Measurements from ENCODE around the gene BEND3. TPM values are rescaled to one million over a fixed set of nuclear protein-coding genes. Genes with fewer than 3 reads are reported as not detected.

BEND3 gene
- total RNA-seq, 1 donor from 2014 or later: 24.1 TPM

- Mint-ChIP-seq H3K27ac (ENCODE audit: unreplicated experiment) (no peak overlapping the region), H3K4me1 (peaks cover 20% of the 10 kb centered on the region), H3K9me3 (peaks cover 2% of the 10 kb centered on the region), H3K36me3 (ENCODE audit: low read depth) (no peaks in the 10 kb centered on the region), H3K4me3 (no peak overlapping the region), H3K27me3 (ENCODE audit: low read depth) (no peaks in the 10 kb centered on the region)
- no peak for TF ChIP-seq CTCF (conservative IDR thresholded peaks at IDR 0.05)
- no peak for DNase-seq (ENCODE audit: low read depth, low spot score)
Measured at GRCh38 chr6:107124934-107125348, 9.6 kb upstream of the BEND3 start.

GRCh38 chr6:107123501-107123900 lies 8.2 kb upstream of the BEND3 start:
- H3K4me3 Mint-ChIP-seq: no peak overlapping the region
- H3K36me3 Mint-ChIP-seq (ENCODE audit: low read depth): no peaks in the 10 kb centered on the region
- no peaks in the 10 kb centered on the region for H3K27me3 Mint-ChIP-seq (ENCODE audit: low read depth)
- no peak overlapping the region for H3K27ac Mint-ChIP-seq (ENCODE audit: unreplicated experiment)
- no peak for TF ChIP-seq CTCF (conservative IDR thresholded peaks at IDR 0.05)
- DNase-seq (ENCODE audit: low read depth, low spot score): no peak
- H3K9me3 Mint-ChIP-seq: peaks cover 2% of the 10 kb centered on the region
- H3K4me1 Mint-ChIP-seq: peaks cover 10% of the 10 kb centered on the region

GRCh38 chr6:107122748-107123147 lies 7.4 kb upstream of the BEND3 start:
- Mint-ChIP-seq H3K36me3 (ENCODE audit: low read depth) (no peaks in the 10 kb centered on the region), H3K27me3 (ENCODE audit: low read depth) (no peaks in the 10 kb centered on the region), H3K27ac (ENCODE audit: unreplicated experiment) (no peak overlapping the region), H3K9me3 (peaks cover 2% of the 10 kb centered on the region), H3K4me1 (peaks cover 10% of the 10 kb centered on the region), H3K4me3 (no peak overlapping the region)
- TF ChIP-seq CTCF (conservative IDR thresholded peaks at IDR 0.05): no peak
- DNase-seq (ENCODE audit: low read depth, low spot score): no peak

- TF ChIP-seq CTCF (conservative IDR thresholded peaks at IDR 0.05): no peak
- H3K4me3 Mint-ChIP-seq: no peak overlapping the region
Measured at GRCh38 chr6:107121964-107122495, 6.7 kb upstream of the BEND3 start.

DNA sequence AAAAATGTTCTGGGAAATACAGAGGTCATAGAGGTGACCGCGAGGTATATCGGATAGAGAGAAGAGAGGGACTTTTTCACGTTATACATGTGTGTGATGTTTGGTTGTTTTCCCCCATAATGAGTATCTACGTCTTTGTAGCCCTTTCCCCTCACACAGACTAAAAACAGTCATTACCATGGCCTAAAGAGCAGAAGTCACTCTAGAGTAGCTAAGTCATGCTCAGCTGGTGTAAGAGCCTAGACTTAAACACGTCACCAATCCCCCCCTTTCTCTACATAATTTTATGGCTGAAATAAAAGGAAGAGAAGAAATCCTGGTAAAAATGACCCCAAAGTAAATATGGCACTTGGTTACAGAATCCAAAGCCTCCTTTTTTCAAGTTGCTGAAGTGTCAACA lies 6.0 kb upstream of the BEND3 start:
- no peak overlapping the region for H3K27ac Mint-ChIP-seq (ENCODE audit: unreplicated experiment)
- peaks cover 21% of the 10 kb centered on the region for H3K4me1 Mint-ChIP-seq
- peaks cover 1% of the 10 kb centered on the region for H3K27me3 Mint-ChIP-seq (ENCODE audit: low read depth)
- H3K36me3 Mint-ChIP-seq (ENCODE audit: low read depth): no peaks in the 10 kb centered on the region
- TF ChIP-seq CTCF (conservative IDR thresholded peaks at IDR 0.05): no peak
- peaks cover 2% of the 10 kb centered on the region for H3K9me3 Mint-ChIP-seq
- H3K4me3 Mint-ChIP-seq: no peak overlapping the region
- no peak for DNase-seq (ENCODE audit: low read depth, low spot score)

More at GRCh38 chr6:107121964-107122495, 6.7 kb upstream of the BEND3 start:
- Mint-ChIP-seq H3K9me3 (peaks cover 2% of the 10 kb centered on the region), H3K27ac (ENCODE audit: unreplicated experiment) (no peak overlapping the region), H3K4me1 (peaks cover 13% of the 10 kb centered on the region), H3K36me3 (ENCODE audit: low read depth) (no peaks in the 10 kb centered on the region), H3K27me3 (ENCODE audit: low read depth) (no peaks in the 10 kb centered on the region)
- DNase-seq (ENCODE audit: low read depth, low spot score): no peak
